ENCODE data around the gene TMEM117.
"Not testable (repeated sequence)": the region's sequence is repeated elsewhere in the genome, so short reads cannot be mapped to it uniquely, and the experiment has no call there.

The TMEM117 gene

GRCh38 chr12:43840338-43840737, 4.5 kb downstream of the TMEM117 start:
- TF ChIP-seq ESRRG (CRISPR knock-in tag; IDR thresholded peaks at IDR 0.05) = no peak
- ATAC-seq = no peak

- no peak for ATAC-seq
- no peak for TF ChIP-seq PPARA (CRISPR knock-in tag; IDR thresholded peaks at IDR 0.05; ENCODE audit: borderline replicate concordance)
- TF ChIP-seq, protein P1, sequence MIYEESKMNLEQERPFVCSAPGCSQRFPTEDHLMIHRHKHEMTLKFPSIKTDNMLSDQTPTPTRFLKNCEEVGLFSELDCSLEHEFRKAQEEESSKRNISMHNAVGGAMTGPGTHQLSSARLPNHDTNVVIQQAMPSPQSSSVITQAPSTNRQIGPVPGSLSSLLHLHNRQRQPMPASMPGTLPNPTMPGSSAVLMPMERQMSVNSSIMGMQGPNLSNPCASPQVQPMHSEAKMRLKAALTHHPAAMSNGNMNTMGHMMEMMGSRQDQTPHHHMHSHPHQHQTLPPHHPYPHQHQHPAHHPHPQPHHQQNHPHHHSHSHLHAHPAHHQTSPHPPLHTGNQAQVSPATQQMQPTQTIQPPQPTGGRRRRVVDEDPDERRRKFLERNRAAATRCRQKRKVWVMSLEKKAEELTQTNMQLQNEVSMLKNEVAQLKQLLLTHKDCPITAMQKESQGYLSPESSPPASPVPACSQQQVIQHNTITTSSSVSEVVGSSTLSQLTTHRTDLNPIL (CRISPR knock-in tag; IDR thresholded peaks at IDR 0.05; ENCODE audit: low read depth) = no peak
- TF ChIP-seq, protein P2, sequence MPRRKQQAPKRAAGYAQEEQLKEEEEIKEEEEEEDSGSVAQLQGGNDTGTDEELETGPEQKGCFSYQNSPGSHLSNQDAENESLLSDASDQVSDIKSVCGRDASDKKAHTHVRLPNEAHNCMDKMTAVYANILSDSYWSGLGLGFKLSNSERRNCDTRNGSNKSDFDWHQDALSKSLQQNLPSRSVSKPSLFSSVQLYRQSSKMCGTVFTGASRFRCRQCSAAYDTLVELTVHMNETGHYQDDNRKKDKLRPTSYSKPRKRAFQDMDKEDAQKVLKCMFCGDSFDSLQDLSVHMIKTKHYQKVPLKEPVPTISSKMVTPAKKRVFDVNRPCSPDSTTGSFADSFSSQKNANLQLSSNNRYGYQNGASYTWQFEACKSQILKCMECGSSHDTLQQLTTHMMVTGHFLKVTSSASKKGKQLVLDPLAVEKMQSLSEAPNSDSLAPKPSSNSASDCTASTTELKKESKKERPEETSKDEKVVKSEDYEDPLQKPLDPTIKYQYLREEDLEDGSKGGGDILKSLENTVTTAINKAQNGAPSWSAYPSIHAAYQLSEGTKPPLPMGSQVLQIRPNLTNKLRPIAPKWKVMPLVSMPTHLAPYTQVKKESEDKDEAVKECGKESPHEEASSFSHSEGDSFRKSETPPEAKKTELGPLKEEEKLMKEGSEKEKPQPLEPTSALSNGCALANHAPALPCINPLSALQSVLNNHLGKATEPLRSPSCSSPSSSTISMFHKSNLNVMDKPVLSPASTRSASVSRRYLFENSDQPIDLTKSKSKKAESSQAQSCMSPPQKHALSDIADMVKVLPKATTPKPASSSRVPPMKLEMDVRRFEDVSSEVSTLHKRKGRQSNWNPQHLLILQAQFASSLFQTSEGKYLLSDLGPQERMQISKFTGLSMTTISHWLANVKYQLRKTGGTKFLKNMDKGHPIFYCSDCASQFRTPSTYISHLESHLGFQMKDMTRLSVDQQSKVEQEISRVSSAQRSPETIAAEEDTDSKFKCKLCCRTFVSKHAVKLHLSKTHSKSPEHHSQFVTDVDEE (CRISPR knock-in tag; IDR thresholded peaks at IDR 0.05) = no peak
- no peak for TF ChIP-seq ARNTL (CRISPR knock-in tag; IDR thresholded peaks at IDR 0.05; ENCODE audit: borderline replicate concordance, low read depth)
These were observed 5.4 kb downstream of the TMEM117 start for GRCh38 chr12:43841253-43841652.

GRCh38 chr12:43842259-43842658, 6.4 kb downstream of the TMEM117 start:
- ATAC-seq = no peak
- TF ChIP-seq ZC3H10 (CRISPR knock-in tag; IDR thresholded peaks at IDR 0.05) (no peak), ARNTL (CRISPR knock-in tag; IDR thresholded peaks at IDR 0.05; ENCODE audit: borderline replicate concordance, low read depth) (no peak), TOX (CRISPR knock-in tag; IDR thresholded peaks at IDR 0.05; ENCODE audit: borderline replicate concordance) (no peak), ZNF8 (CRISPR knock-in tag; IDR thresholded peaks at IDR 0.05) (no peak), SNAI2 (CRISPR knock-in tag; IDR thresholded peaks at IDR 0.05) (no peak), BACH2 (CRISPR knock-in tag; IDR thresholded peaks at IDR 0.05; ENCODE audit: borderline replicate concordance) (no peak), RARB (CRISPR knock-in tag; IDR thresholded peaks at IDR 0.05) (no peak), ZNF565 (CRISPR knock-in tag; conservative IDR thresholded peaks at IDR 0.05; ENCODE audit: low read depth) (no peak), ZFP30 (CRISPR knock-in tag; IDR thresholded peaks at IDR 0.05) (no peak), CSDC2 (CRISPR knock-in tag; IDR thresholded peaks at IDR 0.05) (no peak)
- TF ChIP-seq, protein P1 (CRISPR knock-in tag; IDR thresholded peaks at IDR 0.05; ENCODE audit: low read depth) = no peak
- TF ChIP-seq, protein P3, sequence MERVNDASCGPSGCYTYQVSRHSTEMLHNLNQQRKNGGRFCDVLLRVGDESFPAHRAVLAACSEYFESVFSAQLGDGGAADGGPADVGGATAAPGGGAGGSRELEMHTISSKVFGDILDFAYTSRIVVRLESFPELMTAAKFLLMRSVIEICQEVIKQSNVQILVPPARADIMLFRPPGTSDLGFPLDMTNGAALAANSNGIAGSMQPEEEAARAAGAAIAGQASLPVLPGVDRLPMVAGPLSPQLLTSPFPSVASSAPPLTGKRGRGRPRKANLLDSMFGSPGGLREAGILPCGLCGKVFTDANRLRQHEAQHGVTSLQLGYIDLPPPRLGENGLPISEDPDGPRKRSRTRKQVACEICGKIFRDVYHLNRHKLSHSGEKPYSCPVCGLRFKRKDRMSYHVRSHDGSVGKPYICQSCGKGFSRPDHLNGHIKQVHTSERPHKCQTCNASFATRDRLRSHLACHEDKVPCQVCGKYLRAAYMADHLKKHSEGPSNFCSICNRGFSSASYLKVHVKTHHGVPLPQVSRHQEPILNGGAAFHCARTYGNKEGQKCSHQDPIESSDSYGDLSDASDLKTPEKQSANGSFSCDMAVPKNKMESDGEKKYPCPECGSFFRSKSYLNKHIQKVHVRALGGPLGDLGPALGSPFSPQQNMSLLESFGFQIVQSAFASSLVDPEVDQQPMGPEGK (CRISPR knock-in tag; IDR thresholded peaks at IDR 0.05; ENCODE audit: borderline replicate concordance) = no peak

DNA sequence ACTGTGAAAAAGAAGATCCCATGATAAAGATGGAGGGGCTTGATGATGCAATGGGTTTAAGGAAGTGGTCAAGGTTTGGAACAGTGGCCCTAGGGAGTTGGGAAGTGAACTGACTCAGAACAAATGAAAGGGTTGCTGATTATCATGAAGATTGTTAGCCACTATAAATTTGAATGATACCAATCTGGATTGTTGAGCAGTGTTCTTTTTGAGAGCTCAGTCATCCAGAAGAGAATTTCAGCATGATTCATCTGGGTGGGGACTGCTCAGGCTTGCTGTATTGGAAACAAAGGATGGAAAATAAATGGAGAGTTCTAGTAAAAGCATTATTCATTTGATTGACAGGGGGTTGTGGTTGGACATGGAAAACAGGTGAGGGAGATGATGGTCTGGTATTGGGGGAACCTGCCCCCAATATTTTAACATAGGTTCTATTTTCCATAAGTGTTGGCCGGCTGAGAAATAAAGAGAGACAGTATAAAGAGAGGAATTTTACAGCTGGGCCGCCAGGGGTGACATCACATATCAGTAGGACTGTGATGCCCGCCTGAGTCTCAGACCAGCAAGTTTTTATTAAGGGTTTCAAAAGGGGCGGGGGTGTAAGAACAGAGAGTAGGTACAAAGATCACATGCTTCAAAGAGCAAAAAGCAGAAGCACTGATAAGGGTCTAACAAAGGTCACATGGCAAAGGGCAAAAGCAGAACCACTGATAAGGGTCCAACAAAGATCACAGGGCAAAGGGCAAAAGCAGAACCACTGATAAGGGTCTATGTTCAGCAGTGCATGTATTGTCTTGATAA, 11.7 kb downstream of the TMEM117 start:
- not testable (repeated sequence) for ATAC-seq

- ATAC-seq = no peak
- TF ChIP-seq OSR1 (CRISPR knock-in tag; IDR thresholded peaks at IDR 0.05) (no peak), TCF4 (CRISPR knock-in tag; IDR thresholded peaks at IDR 0.05; ENCODE audit: borderline replicate concordance) (no peak), ZFP3 (CRISPR knock-in tag; IDR thresholded peaks at IDR 0.05) (no peak), ISL1 (CRISPR knock-in tag; IDR thresholded peaks at IDR 0.05) (no peak), RARB (CRISPR knock-in tag; IDR thresholded peaks at IDR 0.05) (no peak), SNAI2 (CRISPR knock-in tag; IDR thresholded peaks at IDR 0.05) (no peak), TOX (CRISPR knock-in tag; IDR thresholded peaks at IDR 0.05; ENCODE audit: borderline replicate concordance) (no peak), PPARA (CRISPR knock-in tag; IDR thresholded peaks at IDR 0.05; ENCODE audit: borderline replicate concordance) (no peak), ZFP30 (CRISPR knock-in tag; IDR thresholded peaks at IDR 0.05) (no peak), ESRRG (CRISPR knock-in tag; IDR thresholded peaks at IDR 0.05) (no peak), GLIS3 (CRISPR knock-in tag; IDR thresholded peaks at IDR 0.05) (no peak), ZNF8 (CRISPR knock-in tag; IDR thresholded peaks at IDR 0.05) (no peak), ZNF565 (CRISPR knock-in tag; conservative IDR thresholded peaks at IDR 0.05; ENCODE audit: low read depth) (no peak), CSDC2 (CRISPR knock-in tag; IDR thresholded peaks at IDR 0.05) (no peak)
- TF ChIP-seq, protein P3 (CRISPR knock-in tag; IDR thresholded peaks at IDR 0.05; ENCODE audit: borderline replicate concordance) = no peak
- TF ChIP-seq, protein P2 (CRISPR knock-in tag; IDR thresholded peaks at IDR 0.05) = no peak
These were observed 12.3 kb downstream of the TMEM117 start for GRCh38 chr12:43848226-43848507.

Measured in SK-N-SH treated with all-trans-retinoic acid at 6 μM for 48 hours (cell line).